GM23338 (cell line): ENCODE measurements around the gene KRTAP2-2. TPM values are rescaled to one million over a fixed set of nuclear protein-coding genes. Genes with fewer than 3 reads are reported as not detected.
"Not testable (repeated sequence)": the region's sequence is repeated elsewhere in the genome, so short reads cannot be mapped to it uniquely, and the experiment has no call there.

ENCODE experiments used
- ATAC-seq: fragments of 200-7000 bp; cut with Tn5 transposase; 3 replicates; pipeline ENCODE4 v1.9.1; 2020
- DNase-seq: peaks from one replicate; pipeline ENCODE4 v3.0.0-alpha.2; 2015; ENCODE audit warnings: low spot score
- H2AFZ ChIP-seq: fragments of 200-600 bp; sonication (generic); 2 replicates; pipeline ENCODE4 v1.8.0; 2016; ENCODE audit warnings: antibody characterized with exemption, mild to moderate bottlenecking, moderate library complexity
- H3F3A ChIP-seq: fragments of 200-600 bp; sonication (generic); replicated peaks from 2 replicates; pipeline ENCODE4 v1.8.0; 2017; ENCODE audit warnings: antibody characterized with exemption, mixed run types, low read depth
- H3K27ac ChIP-seq: fragments of 200-600 bp; sonication (generic); 2 replicates; pipeline ENCODE4 v1.6.1; 2016; ENCODE audit warnings: low read depth
- H3K27me3 ChIP-seq: fragments of 200-600 bp; sonication (generic); 2 replicates; pipeline ENCODE4 v1.8.0; 2016; ENCODE audit warnings: mild to moderate bottlenecking, mixed run types, moderate library complexity; ENCODE audit not compliant: insufficient read depth
- H3K36me3 ChIP-seq: fragments of 200-600 bp; sonication (generic); 2 replicates; pipeline ENCODE4 v1.8.0; 2016; ENCODE audit warnings: mild to moderate bottlenecking; ENCODE audit not compliant: insufficient read depth
- H3K4me1 ChIP-seq: fragments of 200-600 bp; sonication (generic); 2 replicates; pipeline ENCODE4 v1.8.0; 2016; ENCODE audit warnings: mild to moderate bottlenecking, moderate library complexity; ENCODE audit not compliant: insufficient read depth
- H3K4me2 ChIP-seq: fragments of 200-600 bp; sonication (generic); 2 replicates; pipeline ENCODE4 v1.7.1; 2017; ENCODE audit warnings: mixed run types
- H3K4me3 ChIP-seq: fragments of 200-600 bp; sonication (generic); 2 replicates; pipeline ENCODE4 v1.6.1; 2016; ENCODE audit warnings: mixed run types
- H3K79me2 ChIP-seq: fragments of 200-600 bp; sonication (generic); replicated peaks from 2 replicates; pipeline ENCODE4 v1.8.0; 2017; ENCODE audit warnings: mild to moderate bottlenecking; ENCODE audit not compliant: insufficient read depth
- H3K9me2 ChIP-seq: fragments of 200-600 bp; sonication (generic); 2 replicates; pipeline ENCODE4 v1.8.0; 2017; ENCODE audit not compliant: insufficient read depth
- H4K20me1 ChIP-seq: fragments of 200-600 bp; sonication (generic); replicated peaks from 2 replicates; pipeline ENCODE4 v1.8.0; 2017; ENCODE audit warnings: mild to moderate bottlenecking; ENCODE audit not compliant: insufficient read depth
- H3K27ac Mint-ChIP-seq: 2 replicates; pipeline ENCODE4 v1.8.0; 2020; ENCODE audit warnings: inconsistent platforms, mild to moderate bottlenecking, moderate library complexity, mixed read lengths
- H3K27me3 Mint-ChIP-seq: 3 replicates; pipeline ENCODE4 v1.8.0; 2022; ENCODE audit warnings: low read depth, mild to moderate bottlenecking, moderate library complexity, mixed read lengths, inconsistent platforms; ENCODE audit not compliant: insufficient read depth, poor library complexity
- H3K36me3 Mint-ChIP-seq: 3 replicates; pipeline ENCODE4 v1.8.0; 2021; ENCODE audit warnings: low read depth, mild to moderate bottlenecking, inconsistent platforms, moderate library complexity, mixed read lengths
- H3K4me1 Mint-ChIP-seq: 3 replicates; pipeline ENCODE4 v1.8.0; 2020; ENCODE audit warnings: mild to moderate bottlenecking, inconsistent platforms, mixed read lengths
- H3K4me3 Mint-ChIP-seq: 3 replicates; pipeline ENCODE4 v1.8.0; 2021; ENCODE audit warnings: moderate library complexity, mild to moderate bottlenecking, inconsistent platforms, mixed read lengths
- H3K9me3 Mint-ChIP-seq: 3 replicates; pipeline ENCODE4 v1.8.0; 2020; ENCODE audit warnings: moderate library complexity, mild to moderate bottlenecking, inconsistent platforms, mixed read lengths
- ETS1 ChIP-seq: IDR thresholded peaks from 2 replicates; pipeline ENCODE4 v1.6.1; 2016; ENCODE audit warnings: antibody characterized with exemption
- EZH2 ChIP-seq: fragments of 200-600 bp; sonication (generic); IDR thresholded peaks from one replicate; pipeline ENCODE4 v1.8.0; 2017; ENCODE audit warnings: antibody characterized with exemption, mild to moderate bottlenecking, low read depth; ENCODE audit not compliant: unreplicated experiment
- EZH2phosphoT487 ChIP-seq: fragments of 200-600 bp; sonication (generic); IDR thresholded peaks from one replicate; pipeline ENCODE4 v1.8.1; 2018; ENCODE audit warnings: antibody characterized with exemption; ENCODE audit not compliant: unreplicated experiment
- JUNB ChIP-seq: IDR thresholded peaks from one replicate; pipeline ENCODE4 v1.6.1; 2016; ENCODE audit warnings: antibody characterized with exemption; ENCODE audit not compliant: unreplicated experiment
- NANOG ChIP-seq: IDR thresholded peaks from 2 replicates; pipeline ENCODE4 v1.6.1; 2016; ENCODE audit warnings: antibody characterized with exemption, borderline replicate concordance
- POLR2AphosphoS5 ChIP-seq: IDR thresholded peaks from 2 replicates; pipeline ENCODE4 v1.6.1; 2016; ENCODE audit warnings: antibody characterized with exemption, low read depth
- REST ChIP-seq: IDR thresholded peaks from one replicate; pipeline ENCODE4 v1.6.1; 2018; ENCODE audit warnings: antibody characterized with exemption; ENCODE audit not compliant: unreplicated experiment
- STAT1 ChIP-seq: IDR thresholded peaks from one replicate; pipeline ENCODE4 v1.6.1; 2016; ENCODE audit warnings: antibody characterized with exemption; ENCODE audit not compliant: unreplicated experiment
- ZNF331 ChIP-seq: fragments of 250-450 bp; sonication (Bioruptor Pico); IDR thresholded peaks from 2 replicates; pipeline ENCODE4 v1.5.0; 2020; ENCODE audit warnings: low read depth, mild to moderate bottlenecking, moderate library complexity
- ZNF462 ChIP-seq: fragments of 250-450 bp; sonication (Bioruptor Pico); IDR thresholded peaks from 2 replicates; pipeline ENCODE4 v1.5.0; 2020; ENCODE audit warnings: mild to moderate bottlenecking, moderate library complexity
- polyA plus RNA-seq: library from polyadenylated mRNA; unstranded; fragments of >200 nt; fragmentation: Nextera tagmentation; extraction: Ambion mirVana; gene quantifications from 2 replicates; pipeline ENCODE4 v1.2.1, GENCODE V29; 2016
- total RNA-seq: library from RNA; depleted of rRNA; stranded (reverse); fragments of >200 nt; shearing (Covaris generic); gene quantifications from 2 replicates; pipeline ENCODE4 v1.2.3, GENCODE V29; 2014

Gene KRTAP2-2
- total and polyA plus RNA-seq, 2 experiments from 2014 or later, result not detected

GRCh38 chr17:41083427-41083826 is 28.4 kb upstream of the KRTAP2-2 start:
- not testable (repeated sequence) for H3K36me3 Mint-ChIP-seq, H3K27me3 Mint-ChIP-seq, H3K9me2 ChIP-seq, H4K20me1 ChIP-seq, H3K27ac Mint-ChIP-seq, H3K9me3 Mint-ChIP-seq, H2AFZ ChIP-seq, H3K79me2 ChIP-seq, H3K4me3 Mint-ChIP-seq, H3K36me3 ChIP-seq, H3K27me3 ChIP-seq, ATAC-seq, H3K27ac ChIP-seq, H3K4me3 ChIP-seq, H3K4me2 ChIP-seq, H3K4me1 ChIP-seq, H3F3A ChIP-seq, DNase-seq
- peaks cover 17% of the 10 kb centered on the region for H3K4me1 Mint-ChIP-seq

GRCh38 chr17:41082626-41083025 is 27.6 kb upstream of the KRTAP2-2 start:
- H4K20me1 ChIP-seq, result no peaks in the 10 kb centered on the region
- H3K4me3 Mint-ChIP-seq, result no peak overlapping the region
- no peaks in the 10 kb centered on the region; the same call in 2 of the 3 replicates for H3K9me3 Mint-ChIP-seq
- ATAC-seq (no peak), DNase-seq (no peak)
- H3F3A ChIP-seq, result no peaks in the 10 kb centered on the region
- no peaks in the 10 kb centered on the region; the same call in 1 of the 2 replicates for H3K4me1 ChIP-seq
- peaks cover 16% of the 10 kb centered on the region for H3K4me1 Mint-ChIP-seq
- no peaks in the 10 kb centered on the region for H3K79me2 ChIP-seq
- peaks cover 2% of the 10 kb centered on the region; the same call in 1 of the 2 replicates for H3K9me2 ChIP-seq
- H3K36me3 Mint-ChIP-seq, result no peaks in the 10 kb centered on the region; the same call in 2 of the 3 replicates
- H3K27me3 Mint-ChIP-seq, result no peaks in the 10 kb centered on the region
- H3K27ac ChIP-seq, result no peak overlapping the region
- no peak overlapping the region for H3K27ac Mint-ChIP-seq
- no peak overlapping the region for H2AFZ ChIP-seq
- no peak overlapping the region for H3K4me3 ChIP-seq
- H3K36me3 ChIP-seq, result no peaks in the 10 kb centered on the region
- no peaks in the 10 kb centered on the region for H3K27me3 ChIP-seq
- H3K4me2 ChIP-seq, result no peak overlapping the region
- TF ChIP-seq EZH2 (no peak), ZNF462 (CRISPR knock-in tag) (no peak), ETS1 (no peak), EZH2phosphoT487 (no peak), REST (no peak), POLR2AphosphoS5 (no peak), ZNF331 (CRISPR knock-in tag) (no peak), NANOG (no peak), JUNB (no peak), STAT1 (no peak)
